GM18951 (cell line): ENCODE measurements around the gene AMPD3.

ENCODE experiments used
- POLR2A ChIP-seq: IDR thresholded peaks from 4 replicates; pipeline ENCODE4 v1.6.1; 2011; ENCODE audit warnings: mild to moderate bottlenecking; ENCODE audit not compliant: insufficient read length, insufficient read depth; ENCODE audit errors: extremely low read depth
- in situ Hi-C: fragments of 300-500 bp; cut with MboI; formaldehyde crosslinking; loops from one replicate; pipeline ENCODE4 v1.12.0; 2022; ENCODE audit warnings: low sequenced_read_pairs, mixed read lengths, inconsistent platforms; ENCODE audit not compliant: unreplicated experiment

AMPD3 gene

DNA sequence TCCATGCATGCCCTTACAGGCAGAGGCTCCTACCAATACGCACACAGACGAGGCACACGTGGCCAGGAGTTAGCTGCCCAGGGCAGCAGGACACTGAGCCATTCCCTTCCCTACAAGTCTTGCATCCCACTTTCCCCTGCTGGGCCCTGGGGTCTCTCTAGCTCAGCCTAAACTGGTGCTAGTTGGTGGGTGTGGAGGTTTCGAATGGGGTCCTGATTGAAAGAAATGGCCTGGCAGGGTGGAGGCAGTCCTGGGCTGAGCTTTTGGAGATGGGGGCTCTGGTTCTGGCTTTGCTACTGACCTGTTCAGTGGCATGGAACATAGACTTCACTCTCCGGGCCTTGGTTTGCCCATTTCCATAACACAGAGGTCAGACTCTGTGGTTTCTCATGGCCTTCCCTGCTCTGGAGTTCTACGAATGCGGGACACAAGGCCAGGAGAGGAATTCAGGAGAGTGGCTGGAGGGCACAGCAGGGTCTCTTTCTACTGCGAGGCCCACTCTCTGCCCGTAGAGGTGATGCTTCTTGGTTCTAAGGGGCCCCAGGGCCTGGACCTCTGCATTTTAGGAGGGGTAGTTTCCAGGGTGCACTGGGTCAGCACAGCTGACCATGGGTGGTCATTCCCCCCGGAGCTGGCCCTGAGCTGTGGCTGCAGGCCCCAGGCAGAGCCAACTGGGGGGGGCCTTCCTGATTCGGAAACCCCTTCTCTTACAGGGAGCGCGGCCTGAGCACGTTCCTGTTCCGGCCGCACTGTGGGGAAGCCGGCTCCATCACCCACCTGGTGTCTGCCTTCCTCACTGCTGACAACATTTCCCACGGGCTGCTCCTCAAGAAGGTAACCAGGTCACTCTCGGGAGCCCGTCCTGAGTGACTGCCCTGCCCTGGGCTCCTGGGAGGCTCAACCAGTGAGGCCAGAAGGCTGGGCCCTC, 46.0 kb downstream of the AMPD3 start:
- TF ChIP-seq POLR2A: no peak
- in situ Hi-C loops: no loop called here

DNA sequence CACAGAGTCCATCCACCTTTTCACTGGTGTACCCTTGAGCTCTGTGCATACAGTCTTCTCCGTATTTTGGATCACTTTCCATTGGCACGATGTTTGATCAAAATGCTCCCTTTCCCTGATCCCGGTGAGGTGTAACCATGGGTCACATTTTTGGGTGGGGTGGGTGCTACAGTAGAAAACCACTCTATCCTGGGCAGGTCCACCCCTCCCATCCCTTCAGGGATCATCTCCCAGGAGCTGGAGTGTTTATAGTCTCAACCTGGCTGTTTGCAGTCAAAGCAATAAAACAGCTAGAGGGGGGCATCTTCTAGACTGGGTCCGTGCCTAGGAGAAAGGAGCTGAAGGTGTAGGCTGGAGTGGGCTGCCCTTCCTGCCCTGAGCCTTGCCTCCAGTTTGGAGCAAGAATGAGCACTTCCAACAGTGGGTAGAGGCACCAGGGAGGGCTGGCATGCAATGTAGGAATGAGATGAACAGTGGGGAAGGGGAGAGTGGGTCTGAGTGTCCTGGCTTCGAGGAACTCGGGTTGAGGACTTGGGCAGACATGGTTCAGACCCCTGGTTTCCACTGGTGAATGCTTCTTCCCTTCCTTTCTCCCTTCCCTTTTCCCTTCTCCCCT, 47.1 kb downstream of the AMPD3 start:
- in situ Hi-C loops: no loop called here
- no peak for TF ChIP-seq POLR2A

DNA sequence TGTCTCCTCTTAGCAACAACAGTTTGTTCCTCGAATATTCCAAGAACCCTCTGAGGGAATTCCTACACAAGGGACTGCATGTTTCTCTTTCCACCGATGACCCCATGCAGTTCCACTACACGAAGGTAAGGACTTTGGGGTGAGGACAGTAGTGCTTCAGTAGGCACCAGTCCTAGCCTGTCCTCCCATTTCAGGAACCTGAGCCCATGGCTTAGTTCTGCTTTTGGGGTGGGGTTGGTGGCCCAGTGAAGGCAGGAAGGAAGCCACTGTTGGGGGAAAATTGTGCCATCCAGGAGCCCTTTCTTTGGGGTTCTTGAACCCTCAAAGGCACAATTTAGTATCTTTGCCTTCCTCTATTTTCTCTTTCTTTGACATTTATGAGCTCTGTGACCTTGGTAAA, 47.7 kb downstream of the AMPD3 start:
- no peak for TF ChIP-seq POLR2A
- in situ Hi-C loops: no loop called here

DNA sequence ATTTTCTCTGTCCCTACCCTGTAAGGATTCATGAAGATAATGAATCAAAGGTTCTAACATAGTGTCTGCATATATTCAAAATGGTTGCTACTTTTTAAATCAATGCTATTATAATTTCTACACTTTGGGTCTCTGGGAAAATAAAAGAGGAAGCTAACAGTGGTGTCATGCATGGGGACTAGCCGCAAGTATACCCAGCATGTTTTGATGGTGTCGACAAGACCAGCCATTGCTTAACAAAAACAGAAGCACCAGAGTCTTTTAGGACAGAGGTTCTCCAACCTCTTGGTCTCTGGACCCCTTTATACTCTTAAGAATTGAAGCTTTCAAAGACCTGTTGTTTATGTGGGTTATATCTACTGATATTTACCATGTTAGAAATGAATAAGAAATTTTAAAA, 48.2 kb downstream of the AMPD3 start:
- TF ChIP-seq POLR2A: no peak
- in situ Hi-C loops: no loop called here

DNA sequence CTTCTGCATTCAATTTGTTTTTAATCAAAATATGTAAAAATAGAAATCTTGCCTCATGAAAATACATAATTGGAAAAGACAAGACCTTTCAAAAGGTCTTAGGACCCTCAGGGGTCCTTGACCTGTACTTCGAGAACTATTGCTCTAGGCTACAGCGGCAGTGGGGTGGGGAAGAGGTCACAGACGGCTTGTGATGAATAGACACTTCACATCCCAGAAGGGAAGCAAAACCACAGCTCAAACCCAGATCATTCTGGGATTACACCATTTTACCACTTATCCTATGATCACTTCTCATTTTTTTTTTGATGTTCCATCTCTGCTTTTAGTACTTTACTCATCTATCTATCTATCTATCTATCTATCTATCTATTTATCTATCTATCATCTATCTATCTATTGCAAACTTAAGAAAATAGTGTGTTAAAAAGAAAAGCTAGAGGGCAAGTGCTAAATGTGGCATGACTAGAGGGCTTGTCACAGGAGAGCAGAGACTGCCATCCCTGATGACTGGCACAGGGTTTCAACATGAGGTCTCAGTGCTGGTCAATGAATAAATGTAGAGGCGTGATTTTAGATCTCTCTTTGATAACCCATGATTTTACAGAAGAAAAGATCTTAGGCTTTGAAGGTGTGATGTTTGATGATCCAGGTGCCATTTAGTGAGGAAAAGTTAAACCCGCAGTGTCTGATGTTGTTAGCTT, 48.9 kb downstream of the AMPD3 start:
- no peak for TF ChIP-seq POLR2A
- in situ Hi-C loops: no loop called here

DNA sequence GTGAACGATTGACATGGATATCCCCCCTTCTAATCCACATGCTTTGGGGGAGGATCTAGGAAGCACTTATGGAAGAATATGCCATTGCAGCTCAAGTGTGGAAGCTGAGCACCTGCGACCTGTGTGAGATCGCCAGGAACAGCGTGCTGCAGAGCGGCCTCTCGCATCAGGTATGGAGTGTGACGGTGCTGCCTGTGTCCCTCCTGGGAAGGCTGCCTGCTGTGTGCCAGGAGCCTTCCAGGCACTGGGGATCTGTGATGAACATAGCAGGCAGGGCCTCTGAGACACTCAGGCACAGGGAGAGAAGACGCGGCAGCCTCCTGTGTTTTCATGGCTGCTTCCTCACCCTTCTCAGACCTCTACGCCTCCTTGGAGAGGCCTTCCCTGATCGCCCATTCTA, 49.4 kb downstream of the AMPD3 start:
- TF ChIP-seq POLR2A: no peak
- in situ Hi-C loops: no loop called here

DNA sequence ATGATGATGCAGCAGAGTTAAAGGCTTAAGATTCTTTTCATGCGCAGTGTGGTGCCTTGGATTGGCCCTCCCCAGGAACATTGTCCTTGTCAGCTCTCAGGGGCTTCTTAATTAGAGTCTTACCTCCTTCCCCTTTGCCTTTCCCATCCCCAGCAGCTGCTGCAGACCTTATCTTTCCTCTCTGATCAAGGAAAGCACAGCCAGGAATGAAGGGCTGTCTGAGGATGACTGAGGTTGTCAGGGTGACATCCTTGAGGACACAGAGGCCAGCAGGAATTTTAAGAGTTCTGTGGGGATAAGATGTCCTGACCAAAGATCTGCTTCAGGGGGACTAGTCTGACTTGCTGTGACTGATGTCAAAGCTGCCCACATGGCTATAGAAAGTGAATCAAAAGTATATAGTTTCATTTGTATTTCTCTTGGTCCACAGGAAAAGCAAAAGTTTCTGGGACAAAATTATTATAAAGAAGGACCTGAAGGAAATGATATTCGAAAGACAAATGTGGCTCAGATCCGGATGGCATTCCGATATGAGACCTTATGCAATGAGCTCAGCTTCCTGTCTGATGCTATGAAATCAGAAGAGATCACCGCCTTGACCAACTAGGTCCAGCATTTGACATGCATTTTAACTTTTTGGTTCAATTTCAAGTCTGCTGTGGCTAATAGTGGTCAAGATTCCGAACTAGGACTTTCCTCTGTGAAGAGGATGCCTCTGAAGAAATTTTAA, 50.4 kb downstream of the AMPD3 start:
- in situ Hi-C loops: no loop called here
- TF ChIP-seq POLR2A: no peak

DNA sequence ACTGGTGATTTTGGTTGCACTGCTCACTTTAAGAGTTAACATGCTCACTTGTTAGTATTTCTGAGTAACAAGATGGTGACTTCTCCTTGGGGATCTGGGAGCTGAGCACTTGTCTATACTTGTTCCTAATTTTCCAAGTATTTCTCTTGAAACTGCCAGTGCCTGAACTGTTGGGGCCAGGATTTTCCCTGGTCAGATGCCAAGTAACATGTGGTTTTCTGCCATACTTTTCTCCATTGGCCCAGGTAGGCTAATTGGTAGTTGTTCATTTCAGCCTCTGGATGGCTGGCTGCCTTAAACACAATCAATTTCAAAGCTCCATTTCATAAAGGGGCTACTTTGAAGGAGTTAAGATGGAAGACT, 50.9 kb downstream of the AMPD3 start:
- TF ChIP-seq POLR2A: no peak
- in situ Hi-C loops: no loop called here

DNA sequence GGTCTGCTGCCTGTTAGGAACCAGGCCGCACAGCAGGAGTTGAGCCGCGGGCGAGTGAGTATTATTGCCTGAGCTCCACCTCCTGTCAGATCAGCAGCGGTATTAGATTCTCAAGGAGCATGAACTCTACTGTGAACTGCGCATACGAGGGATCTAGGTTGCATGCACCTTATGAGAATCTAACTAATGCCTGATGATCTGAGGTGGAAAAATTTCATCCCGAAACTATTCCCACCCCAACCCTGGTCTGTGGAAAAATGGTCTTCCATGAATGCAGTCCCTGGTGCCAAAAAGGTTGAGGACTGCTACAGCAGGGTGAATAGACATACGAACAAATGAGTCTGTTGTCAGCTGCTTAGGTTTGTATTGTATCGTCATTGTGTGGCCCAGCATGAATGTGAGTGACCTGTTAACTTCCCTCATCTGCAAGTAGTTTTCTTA, 56.1 kb downstream of the AMPD3 start:
- no peak for TF ChIP-seq POLR2A
- in situ Hi-C loops: no loop called here

DNA sequence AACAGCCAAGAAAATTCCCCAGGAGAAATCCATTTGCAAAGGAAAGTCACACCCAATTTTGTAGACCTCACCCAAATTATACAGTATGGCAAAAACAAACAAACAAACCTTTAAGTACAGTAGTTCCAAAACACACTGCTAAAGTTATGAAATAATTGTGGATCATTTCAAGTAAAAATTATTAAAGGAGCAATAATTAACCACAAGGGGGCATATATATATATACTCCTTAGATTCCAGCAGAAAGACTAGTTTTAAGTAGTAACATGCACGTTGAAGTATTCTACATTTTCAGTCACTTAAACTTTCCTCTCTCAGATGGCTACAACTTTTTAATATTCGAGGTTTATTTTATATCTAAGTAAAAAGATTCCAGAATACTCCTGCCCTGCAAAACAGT, 59.1 kb downstream of the AMPD3 start:
- in situ Hi-C loops: no loop called here

DNA sequence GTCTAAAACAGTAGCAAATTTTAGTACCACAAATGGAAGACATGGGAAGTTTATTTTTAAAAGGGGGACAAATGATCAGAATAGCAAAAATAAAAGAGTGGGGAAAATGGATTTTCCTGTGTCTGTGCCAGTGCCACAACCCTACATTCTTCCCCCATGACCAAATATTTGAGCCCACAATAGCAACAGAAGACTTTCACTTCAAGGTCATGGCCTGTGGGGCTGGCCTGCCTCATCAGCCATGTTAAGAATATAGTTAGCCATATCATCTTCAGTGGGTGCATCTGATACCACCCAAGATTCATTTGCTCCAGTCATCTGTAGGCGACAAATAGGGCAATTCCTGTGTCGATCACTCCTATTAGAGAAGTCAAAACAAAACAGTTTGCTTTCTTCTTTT, 59.6 kb downstream of the AMPD3 start:
- in situ Hi-C loops: no loop called here
- TF ChIP-seq POLR2A: no peak

More for the DNA sequence above, 59.1 kb downstream of the AMPD3 start:
- no peak for TF ChIP-seq POLR2A

DNA sequence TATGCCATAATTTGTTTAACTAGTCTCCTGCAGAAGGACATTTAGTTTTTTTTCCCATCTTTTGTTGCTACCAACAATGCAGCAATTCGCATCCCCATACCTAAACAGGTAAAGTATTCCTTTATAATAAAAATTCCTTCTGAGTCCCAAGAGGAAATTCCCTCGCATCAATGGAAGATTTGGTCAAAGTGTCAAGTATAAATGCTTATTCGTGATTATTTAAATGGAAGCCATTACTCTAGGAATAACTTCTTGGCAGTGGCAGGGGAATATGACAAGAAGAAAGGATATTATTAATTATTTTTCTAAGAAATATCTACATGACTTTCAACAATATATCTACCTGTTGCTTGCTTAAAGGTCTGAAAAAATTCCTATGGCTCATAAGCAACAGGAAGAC, 60.4 kb downstream of the AMPD3 start:
- in situ Hi-C loops: no loop called here
- TF ChIP-seq POLR2A: no peak

DNA sequence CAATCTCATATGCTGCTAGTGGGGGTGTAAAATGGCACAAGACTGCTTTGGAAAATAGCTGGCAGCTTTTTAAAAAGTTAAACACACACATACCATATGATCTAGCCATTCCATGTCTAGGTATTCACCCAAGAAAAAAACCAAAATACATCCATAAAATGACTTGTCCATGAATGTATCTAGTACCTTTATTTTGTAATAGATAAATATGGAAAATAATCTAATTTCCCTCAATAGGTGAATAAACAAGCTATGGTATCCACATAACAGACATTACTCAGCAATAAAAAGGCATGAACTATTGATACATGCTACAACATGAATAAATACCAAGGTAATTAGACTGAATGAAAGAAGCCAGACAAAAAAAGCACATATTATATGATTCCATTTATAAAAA, 63.1 kb downstream of the AMPD3 start:
- in situ Hi-C loops: no loop called here
- no peak for TF ChIP-seq POLR2A

DNA sequence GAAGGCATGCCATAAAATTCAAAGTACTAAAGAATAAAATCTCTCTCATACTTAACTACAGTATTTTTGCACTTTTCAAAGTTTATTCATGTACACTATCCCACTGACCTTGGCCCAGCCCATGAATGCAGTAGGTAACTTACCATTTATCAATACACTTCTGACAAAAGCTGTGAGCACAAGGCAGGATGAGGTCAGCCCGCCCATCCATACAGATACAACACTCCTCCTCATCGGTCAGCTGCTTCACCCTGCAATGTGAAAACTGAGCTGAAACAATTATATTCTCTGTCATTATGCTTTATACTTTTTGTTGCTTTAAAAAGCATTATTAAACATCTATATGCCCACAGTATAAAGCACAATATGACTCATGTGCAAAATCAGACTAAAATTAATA, 63.8 kb downstream of the AMPD3 start:
- no peak for TF ChIP-seq POLR2A
- in situ Hi-C loops: no loop called here
